ENCODE results near the gene KLK7. TPM values are rescaled to one million over a fixed set of nuclear protein-coding genes. Genes with fewer than 3 reads are reported as not detected.

The KLK7 gene
- total RNA-seq, 2 experiments from 2014 or later = not detected

DNA sequence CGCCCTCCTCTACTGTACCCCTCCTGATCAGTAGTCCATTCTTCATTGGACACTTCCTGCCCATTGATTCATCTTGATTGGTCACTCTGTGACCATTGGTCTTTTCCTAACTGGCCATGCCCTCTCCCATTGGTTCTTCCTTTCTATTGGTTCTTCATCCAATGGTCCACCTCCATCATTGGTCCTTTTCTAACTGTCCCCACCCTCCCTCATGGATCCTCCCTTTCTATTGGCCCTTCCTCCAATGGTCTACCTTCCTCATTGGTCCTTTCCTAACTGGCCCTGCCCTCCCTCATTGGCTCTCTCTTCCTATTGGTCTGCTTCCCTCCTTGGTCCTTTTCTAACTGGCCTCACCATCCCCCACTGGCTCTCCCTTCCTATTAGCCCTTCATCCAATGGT, 21.5 kb downstream of the KLK7 start:
- DNase-seq (no peak), ATAC-seq (no peak)
- intact Hi-C loops (cut with micrococcal nuclease) = no loop called here

DNA sequence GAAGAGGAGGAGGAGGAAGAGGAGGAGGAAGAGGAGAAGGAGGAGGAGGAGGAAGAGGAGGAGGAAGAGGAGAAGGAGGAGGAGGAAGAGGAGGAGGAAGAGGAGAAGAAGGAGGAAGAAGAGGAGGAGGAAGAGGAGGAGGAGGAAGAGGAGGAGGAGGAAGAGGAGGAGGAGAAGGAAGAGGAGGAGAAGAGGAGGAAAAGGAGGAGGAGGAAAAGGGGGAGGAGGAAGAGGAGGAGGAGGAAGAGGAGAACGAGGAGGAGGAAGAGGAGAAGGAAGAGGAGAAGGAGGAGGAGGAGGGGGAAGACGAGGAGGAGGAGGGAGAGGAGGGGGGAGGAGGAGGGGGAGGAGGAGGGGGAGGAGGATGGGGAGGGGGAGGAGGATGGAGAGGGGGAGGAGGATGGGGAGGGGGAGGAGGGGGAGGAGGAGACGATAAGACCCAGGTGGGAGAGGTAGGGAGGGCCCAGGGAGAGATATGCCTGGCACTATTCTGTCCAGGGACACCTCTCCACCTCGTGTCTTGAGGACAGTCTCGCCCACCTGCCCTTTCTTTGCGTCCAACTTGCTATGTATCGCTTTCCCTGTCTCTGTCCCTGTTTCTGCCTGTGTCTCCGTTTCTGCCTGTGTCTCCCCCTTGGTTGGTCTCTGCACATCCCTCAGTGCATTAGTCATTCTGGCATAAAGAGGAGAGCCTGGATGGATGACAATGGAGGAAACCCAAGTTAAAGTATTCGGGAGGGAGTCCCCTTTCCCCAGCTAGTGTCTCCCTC, 23.8 kb downstream of the KLK7 start:
- H3K4me3 Mint-ChIP-seq = no peak overlapping the region
- intact Hi-C loops (cut with micrococcal nuclease) = no loop called here
- CTCF ChIA-PET = no interaction called here

More for the DNA sequence above, 21.5 kb downstream of the KLK7 start:
- no peaks in the 10 kb centered on the region for H3K4me1 Mint-ChIP-seq (ENCODE audit: low read depth)
- TF ChIP-seq, protein P1, sequence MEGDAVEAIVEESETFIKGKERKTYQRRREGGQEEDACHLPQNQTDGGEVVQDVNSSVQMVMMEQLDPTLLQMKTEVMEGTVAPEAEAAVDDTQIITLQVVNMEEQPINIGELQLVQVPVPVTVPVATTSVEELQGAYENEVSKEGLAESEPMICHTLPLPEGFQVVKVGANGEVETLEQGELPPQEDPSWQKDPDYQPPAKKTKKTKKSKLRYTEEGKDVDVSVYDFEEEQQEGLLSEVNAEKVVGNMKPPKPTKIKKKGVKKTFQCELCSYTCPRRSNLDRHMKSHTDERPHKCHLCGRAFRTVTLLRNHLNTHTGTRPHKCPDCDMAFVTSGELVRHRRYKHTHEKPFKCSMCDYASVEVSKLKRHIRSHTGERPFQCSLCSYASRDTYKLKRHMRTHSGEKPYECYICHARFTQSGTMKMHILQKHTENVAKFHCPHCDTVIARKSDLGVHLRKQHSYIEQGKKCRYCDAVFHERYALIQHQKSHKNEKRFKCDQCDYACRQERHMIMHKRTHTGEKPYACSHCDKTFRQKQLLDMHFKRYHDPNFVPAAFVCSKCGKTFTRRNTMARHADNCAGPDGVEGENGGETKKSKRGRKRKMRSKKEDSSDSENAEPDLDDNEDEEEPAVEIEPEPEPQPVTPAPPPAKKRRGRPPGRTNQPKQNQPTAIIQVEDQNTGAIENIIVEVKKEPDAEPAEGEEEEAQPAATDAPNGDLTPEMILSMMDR (IDR thresholded peaks at IDR 0.05) = no peak
- peaks cover 25% of the 10 kb centered on the region for H3K27me3 Mint-ChIP-seq
- ChIA-PET POLR2A (no interaction called here), CTCF (no interaction called here)
- no peak overlapping the region for H3K4me3 Mint-ChIP-seq
- H3K27ac Mint-ChIP-seq = no peak overlapping the region
- peaks cover 4% of the 10 kb centered on the region for H3K9me3 Mint-ChIP-seq
- H3K36me3 Mint-ChIP-seq (ENCODE audit: low read depth) = no peaks in the 10 kb centered on the region

DNA sequence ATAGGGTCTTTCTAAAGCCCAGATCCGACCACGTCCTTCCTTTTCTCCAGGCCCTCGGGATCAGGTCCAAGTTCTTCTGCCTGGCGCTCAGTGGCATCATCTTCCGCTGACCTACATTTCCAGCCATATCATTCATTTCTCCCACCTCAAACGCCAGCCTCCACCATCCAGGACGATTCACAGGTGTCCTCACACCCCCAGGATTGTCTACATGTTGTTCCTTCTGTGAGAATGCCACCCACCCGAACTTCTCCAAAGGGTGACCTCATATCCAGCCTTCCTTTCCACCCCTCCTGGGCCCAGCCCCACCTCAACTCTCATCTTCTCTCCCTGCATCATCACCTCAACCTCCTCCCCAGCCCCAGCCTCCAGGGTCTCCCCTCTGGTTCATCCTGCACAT, 26.1 kb downstream of the KLK7 start:
- Mint-ChIP-seq H3K9me3 (peaks cover 4% of the 10 kb centered on the region), H3K36me3 (ENCODE audit: low read depth) (no peaks in the 10 kb centered on the region), H3K4me3 (no peak overlapping the region), H3K4me1 (ENCODE audit: low read depth) (no peaks in the 10 kb centered on the region), H3K27ac (no peak overlapping the region), H3K27me3 (peaks cover 19% of the 10 kb centered on the region)
- DNase-seq = no peak
- CTCF ChIA-PET = no interaction called here
- TF ChIP-seq, protein P1 (IDR thresholded peaks at IDR 0.05) = no peak
- POLR2A ChIA-PET = no interaction called here
- intact Hi-C loops (cut with micrococcal nuclease) = no loop called here
- ATAC-seq = no peak

More for the DNA sequence above, 23.8 kb downstream of the KLK7 start:
- no peak for DNase-seq
- Mint-ChIP-seq H3K9me3 (peaks cover 4% of the 10 kb centered on the region), H3K27me3 (peaks cover 19% of the 10 kb centered on the region), H3K36me3 (ENCODE audit: low read depth) (no peaks in the 10 kb centered on the region), H3K27ac (no peak overlapping the region), H3K4me1 (ENCODE audit: low read depth) (no peaks in the 10 kb centered on the region)
- ATAC-seq = no peak
- TF ChIP-seq, protein P1 (IDR thresholded peaks at IDR 0.05) = no peak
- POLR2A ChIA-PET = no interaction called here

DNA sequence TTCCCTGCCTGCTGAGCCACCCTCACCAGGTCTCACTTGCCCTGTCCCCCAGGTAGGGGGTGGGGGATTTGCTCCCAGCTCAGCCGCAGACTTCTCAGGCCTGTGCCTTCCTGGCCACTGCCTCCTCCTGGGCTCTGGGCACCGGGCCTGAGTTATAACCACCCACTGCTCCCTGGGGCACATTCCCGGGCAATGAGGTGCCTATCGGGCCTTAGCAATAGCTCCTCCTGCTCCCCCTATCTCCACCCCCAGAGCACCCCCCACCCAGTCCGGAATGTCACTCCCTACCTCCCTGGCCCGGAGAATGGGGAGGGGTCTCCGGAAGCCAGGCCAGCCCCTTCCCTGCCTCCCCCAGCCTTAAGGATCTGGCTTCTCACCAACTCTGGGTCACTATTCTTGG, 30.8 kb downstream of the KLK7 start, which contains the start of gene KLK5:
Gene KLK5, minus strand, starts transcription at position 129 of the 400 bp plus-strand sequence. CDS start 381 bp downstream, outside the sequence.
- Mint-ChIP-seq H3K36me3 (ENCODE audit: low read depth) (no peaks in the 10 kb centered on the region), H3K9me3 (no peaks in the 10 kb centered on the region), H3K4me3 (no peak within 1 kb of the TSS), H3K27me3 (peaks cover 19% of the 10 kb centered on the region), H3K27ac (no peak within 1 kb of the TSS), H3K4me1 (ENCODE audit: low read depth) (no peaks in the 10 kb centered on the region)
- DNase-seq (no peak), ATAC-seq (no peak)
- POLR2A ChIA-PET = no interaction called here
- CTCF ChIA-PET = no interaction called here
- TF ChIP-seq, protein P1 (IDR thresholded peaks at IDR 0.05) = no peak
- intact Hi-C loops (cut with micrococcal nuclease) = no loop called here

DNA sequence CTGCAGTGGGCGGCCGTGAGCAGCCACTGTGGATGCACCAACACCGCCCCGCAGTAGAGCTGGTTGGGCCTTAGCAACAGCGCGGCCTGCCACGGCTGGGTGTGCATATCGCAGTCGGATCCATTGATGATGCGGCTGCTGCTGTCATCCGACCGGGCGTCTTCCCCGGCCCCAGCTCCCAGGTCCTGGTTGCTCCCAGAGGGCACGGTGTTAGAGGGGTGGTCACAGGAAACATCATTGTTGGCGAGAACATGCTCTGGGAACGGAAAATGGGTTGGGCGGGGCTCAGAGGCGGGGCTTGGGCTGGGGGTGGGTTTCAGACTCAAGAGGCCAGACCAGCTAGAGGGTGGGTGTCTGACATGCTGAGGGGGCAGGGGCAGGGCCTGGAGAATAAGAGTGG, 33.9 kb downstream of the KLK7 start:
- H3K9me3 Mint-ChIP-seq = no peaks in the 10 kb centered on the region
- DNase-seq (no peak), ATAC-seq (no peak)
- POLR2A ChIA-PET = interaction anchor here (1.1 kb wide), 1 partner anchor 15 kb away, joined by 3 read pairs; no protein-coding TSS in a partner anchor
- H3K36me3 Mint-ChIP-seq (ENCODE audit: low read depth) = no peaks in the 10 kb centered on the region
- no peak overlapping the region for H3K4me3 Mint-ChIP-seq
- CTCF ChIA-PET = no interaction called here
- H3K4me1 Mint-ChIP-seq (ENCODE audit: low read depth) = no peaks in the 10 kb centered on the region
- peaks cover 18% of the 10 kb centered on the region for H3K27me3 Mint-ChIP-seq
- H3K27ac Mint-ChIP-seq = no peak overlapping the region
- intact Hi-C loops (cut with micrococcal nuclease) = no loop called here
- TF ChIP-seq, protein P1 (IDR thresholded peaks at IDR 0.05) = no peak
